ENCODE results near the gene ADRB1.

Gene ADRB1

GRCh38 chr10:114057855-114058254 is 14.2 kb downstream of the ADRB1 start:
- Histone ChIP-seq H3K9me3 (ENCODE audit: control insufficient read depth in 2 of 2, low read length in 2 of 2) (no peaks in the 10 kb centered on the region), H3K27me3 (ENCODE audit: control insufficient read depth in 1 of 2, insufficient read depth in 2 of 2, low read length in 2 of 2) (peaks cover under 1 to 2% of the 10 kb centered on the region in 2 donors), H3K4me1 (ENCODE audit: control insufficient read depth, insufficient read depth, low read length) (no peaks in the 10 kb centered on the region), H3K27ac (ENCODE audit: low read length) (no peak overlapping the region), H3K4me3 (ENCODE audit: low read length in 2 of 2) (no peak overlapping the region), H3K9ac (ENCODE audit: low read length in 2 of 2) (no peak overlapping the region), H3K36me3 (ENCODE audit: control insufficient read depth in 2 of 2, insufficient read depth in 2 of 2, low read length in 2 of 2) (no peaks in the 10 kb centered on the region)

GRCh38 chr10:114058297-114058696 is 14.6 kb downstream of the ADRB1 start:
- H3K27me3 ChIP-seq (ENCODE audit: control insufficient read depth in 1 of 2, insufficient read depth in 2 of 2, low read length in 2 of 2): no peaks in the 10 kb centered on the region
- no peaks in the 10 kb centered on the region for H3K4me1 ChIP-seq (ENCODE audit: control insufficient read depth, insufficient read depth, low read length)
- no peak overlapping the region for H3K4me3 ChIP-seq (ENCODE audit: low read length in 2 of 2)
- no peaks in the 10 kb centered on the region for H3K9me3 ChIP-seq (ENCODE audit: control insufficient read depth in 2 of 2, low read length in 2 of 2)
- H3K27ac ChIP-seq (ENCODE audit: low read length): no peak overlapping the region
- no peak overlapping the region for H3K9ac ChIP-seq (ENCODE audit: low read length in 2 of 2)
- no peaks in the 10 kb centered on the region for H3K36me3 ChIP-seq (ENCODE audit: control insufficient read depth in 2 of 2, insufficient read depth in 2 of 2, low read length in 2 of 2)

GRCh38 chr10:114059561-114059960 is 15.9 kb downstream of the ADRB1 start:
- H3K27me3 ChIP-seq (ENCODE audit: control insufficient read depth in 1 of 2, insufficient read depth in 2 of 2, low read length in 2 of 2): no peaks in the 10 kb centered on the region
- H3K4me3 ChIP-seq (ENCODE audit: low read length in 2 of 2): no peak overlapping the region
- H3K9me3 ChIP-seq (ENCODE audit: control insufficient read depth in 2 of 2, low read length in 2 of 2): no peaks in the 10 kb centered on the region
- H3K9ac ChIP-seq (ENCODE audit: low read length in 2 of 2): no peak overlapping the region
- no peaks in the 10 kb centered on the region for H3K4me1 ChIP-seq (ENCODE audit: control insufficient read depth, insufficient read depth, low read length)
- no peak overlapping the region for H3K27ac ChIP-seq (ENCODE audit: low read length)
- H3K36me3 ChIP-seq (ENCODE audit: control insufficient read depth in 2 of 2, insufficient read depth in 2 of 2, low read length in 2 of 2): no peaks in the 10 kb centered on the region

- no peaks in the 10 kb centered on the region for H3K4me1 ChIP-seq (ENCODE audit: control insufficient read depth, insufficient read depth, low read length)
- no peaks in the 10 kb centered on the region for H3K27me3 ChIP-seq (ENCODE audit: control insufficient read depth in 1 of 2, insufficient read depth in 2 of 2, low read length in 2 of 2)
- H3K27ac ChIP-seq (ENCODE audit: low read length): no peak overlapping the region
- H3K9ac ChIP-seq (ENCODE audit: low read length in 2 of 2): no peak overlapping the region
- H3K4me3 ChIP-seq (ENCODE audit: low read length in 2 of 2): no peak overlapping the region
- no peaks in the 10 kb centered on the region for H3K36me3 ChIP-seq (ENCODE audit: control insufficient read depth in 2 of 2, insufficient read depth in 2 of 2, low read length in 2 of 2)
- H3K9me3 ChIP-seq (ENCODE audit: control insufficient read depth in 2 of 2, low read length in 2 of 2): no peaks in the 10 kb centered on the region
Observed at GRCh38 chr10:114060456-114060855, 16.8 kb downstream of the ADRB1 start.

- H3K9ac ChIP-seq (ENCODE audit: low read length in 2 of 2): no peak overlapping the region
- no peaks in the 10 kb centered on the region for H3K36me3 ChIP-seq (ENCODE audit: control insufficient read depth in 2 of 2, insufficient read depth in 2 of 2, low read length in 2 of 2)
- no peak overlapping the region for H3K27ac ChIP-seq (ENCODE audit: low read length)
- H3K4me3 ChIP-seq (ENCODE audit: low read length in 2 of 2): no peak overlapping the region
- no peaks in the 10 kb centered on the region for H3K27me3 ChIP-seq (ENCODE audit: control insufficient read depth in 1 of 2, insufficient read depth in 2 of 2, low read length in 2 of 2)
- no peaks in the 10 kb centered on the region for H3K9me3 ChIP-seq (ENCODE audit: control insufficient read depth in 2 of 2, low read length in 2 of 2)
- H3K4me1 ChIP-seq (ENCODE audit: control insufficient read depth, insufficient read depth, low read length): no peaks in the 10 kb centered on the region
Observed at GRCh38 chr10:114061148-114061547, 17.5 kb downstream of the ADRB1 start.

GRCh38 chr10:114061789-114062188 is 18.1 kb downstream of the ADRB1 start:
- H3K4me1 ChIP-seq (ENCODE audit: control insufficient read depth, insufficient read depth, low read length): no peaks in the 10 kb centered on the region

GRCh38 chr10:114064151-114065048 is 20.7 kb downstream of the ADRB1 start:
- Histone ChIP-seq H3K27me3 (ENCODE audit: control insufficient read depth in 1 of 2, insufficient read depth in 2 of 2, low read length in 2 of 2) (no peaks in the 10 kb centered on the region), H3K36me3 (ENCODE audit: control insufficient read depth in 2 of 2, insufficient read depth in 2 of 2, low read length in 2 of 2) (no peaks in the 10 kb centered on the region), H3K4me3 (ENCODE audit: low read length in 2 of 2) (no peak overlapping the region), H3K9ac (ENCODE audit: low read length in 2 of 2) (no peak overlapping the region), H3K4me1 (ENCODE audit: control insufficient read depth, insufficient read depth, low read length) (no peaks in the 10 kb centered on the region), H3K27ac (ENCODE audit: low read length) (no peak overlapping the region), H3K9me3 (ENCODE audit: control insufficient read depth in 2 of 2, low read length in 2 of 2) (no peaks in the 10 kb centered on the region)

More at GRCh38 chr10:114061789-114062188, 18.1 kb downstream of the ADRB1 start:
- Histone ChIP-seq H3K9me3 (ENCODE audit: control insufficient read depth in 2 of 2, low read length in 2 of 2) (no peaks in the 10 kb centered on the region), H3K27me3 (ENCODE audit: control insufficient read depth in 1 of 2, insufficient read depth in 2 of 2, low read length in 2 of 2) (no peaks in the 10 kb centered on the region), H3K27ac (ENCODE audit: low read length) (no peak overlapping the region), H3K36me3 (ENCODE audit: control insufficient read depth in 2 of 2, insufficient read depth in 2 of 2, low read length in 2 of 2) (no peaks in the 10 kb centered on the region), H3K4me3 (ENCODE audit: low read length in 2 of 2) (no peak overlapping the region), H3K9ac (ENCODE audit: low read length in 2 of 2) (no peak overlapping the region)

GRCh38 chr10:114065049-114065435 is 21.4 kb downstream of the ADRB1 start:
- Histone ChIP-seq H3K4me3 (ENCODE audit: low read length in 2 of 2) (no peak overlapping the region), H3K9me3 (ENCODE audit: control insufficient read depth in 2 of 2, low read length in 2 of 2) (no peaks in the 10 kb centered on the region), H3K27me3 (ENCODE audit: control insufficient read depth in 1 of 2, insufficient read depth in 2 of 2, low read length in 2 of 2) (no peaks in the 10 kb centered on the region), H3K9ac (ENCODE audit: low read length in 2 of 2) (no peak overlapping the region), H3K4me1 (ENCODE audit: control insufficient read depth, insufficient read depth, low read length) (no peaks in the 10 kb centered on the region), H3K27ac (ENCODE audit: low read length) (no peak overlapping the region), H3K36me3 (ENCODE audit: control insufficient read depth in 2 of 2, insufficient read depth in 2 of 2, low read length in 2 of 2) (no peaks in the 10 kb centered on the region)

GRCh38 chr10:114068054-114068707 is 24.5 kb downstream of the ADRB1 start:
- no peak overlapping the region for H3K27ac ChIP-seq (ENCODE audit: low read length)

GRCh38 chr10:114070710-114071109 is 27.0 kb downstream of the ADRB1 start:
- no peak overlapping the region for H3K27ac ChIP-seq (ENCODE audit: low read length)
- H3K9me3 ChIP-seq (ENCODE audit: control insufficient read depth in 2 of 2, low read length in 2 of 2): no peaks in the 10 kb centered on the region
- no peaks in the 10 kb centered on the region for H3K27me3 ChIP-seq (ENCODE audit: control insufficient read depth in 1 of 2, insufficient read depth in 2 of 2, low read length in 2 of 2)

More at GRCh38 chr10:114068054-114068707, 24.5 kb downstream of the ADRB1 start:
- Histone ChIP-seq H3K36me3 (ENCODE audit: control insufficient read depth in 2 of 2, insufficient read depth in 2 of 2, low read length in 2 of 2) (no peaks in the 10 kb centered on the region), H3K9ac (ENCODE audit: low read length in 2 of 2) (no peak overlapping the region), H3K4me1 (ENCODE audit: control insufficient read depth, insufficient read depth, low read length) (no peaks in the 10 kb centered on the region), H3K4me3 (ENCODE audit: low read length in 2 of 2) (no peak overlapping the region), H3K9me3 (ENCODE audit: control insufficient read depth in 2 of 2, low read length in 2 of 2) (no peaks in the 10 kb centered on the region), H3K27me3 (ENCODE audit: control insufficient read depth in 1 of 2, insufficient read depth in 2 of 2, low read length in 2 of 2) (no peaks in the 10 kb centered on the region)

GRCh38 chr10:114071178-114071577 is 27.5 kb downstream of the ADRB1 start:
- H3K9me3 ChIP-seq (ENCODE audit: control insufficient read depth in 2 of 2, low read length in 2 of 2): no peaks in the 10 kb centered on the region
- H3K36me3 ChIP-seq (ENCODE audit: control insufficient read depth in 2 of 2, insufficient read depth in 2 of 2, low read length in 2 of 2): no peaks in the 10 kb centered on the region
- H3K4me3 ChIP-seq (ENCODE audit: low read length in 2 of 2): no peak overlapping the region
- no peak overlapping the region for H3K9ac ChIP-seq (ENCODE audit: low read length in 2 of 2)
- H3K27me3 ChIP-seq (ENCODE audit: control insufficient read depth in 1 of 2, insufficient read depth in 2 of 2, low read length in 2 of 2): no peaks in the 10 kb centered on the region
- no peak overlapping the region for H3K27ac ChIP-seq (ENCODE audit: low read length)
- no peaks in the 10 kb centered on the region for H3K4me1 ChIP-seq (ENCODE audit: control insufficient read depth, insufficient read depth, low read length)

More at GRCh38 chr10:114070710-114071109, 27.0 kb downstream of the ADRB1 start:
- Histone ChIP-seq H3K36me3 (ENCODE audit: control insufficient read depth in 2 of 2, insufficient read depth in 2 of 2, low read length in 2 of 2) (no peaks in the 10 kb centered on the region), H3K4me1 (ENCODE audit: control insufficient read depth, insufficient read depth, low read length) (no peaks in the 10 kb centered on the region), H3K4me3 (ENCODE audit: low read length in 2 of 2) (no peak overlapping the region), H3K9ac (ENCODE audit: low read length in 2 of 2) (no peak overlapping the region)

Measured in stomach smooth muscle (tissue), 2 donors.